Fibroblast of lung (primary cell): ENCODE results near the gene HPF1. TPM values are rescaled to one million over a fixed set of nuclear protein-coding genes. Genes with fewer than 3 reads are reported as not detected.
"Not testable (repeated sequence)": the region's sequence is repeated elsewhere in the genome, so short reads cannot be mapped to it uniquely, and the experiment has no call there.

Experiments used
- DNase-seq, 2 donors: peaks; one replicate each; pipeline versions ENCODE4 v3.0.0 to v3.0.0-alpha.2; 2010; ENCODE audit warnings: low read depth in 2 of 2
- H2AFZ ChIP-seq: 2 replicates; pipeline ENCODE4 v1.5.1; 2012; ENCODE audit warnings: low read length, control low read depth, inconsistent platforms
- H3K27ac ChIP-seq: 2 replicates; pipeline ENCODE4 v1.5.1; 2011; ENCODE audit warnings: low read length, control low read depth; ENCODE audit not compliant: insufficient read depth
- H3K27me3 ChIP-seq: 2 replicates; pipeline ENCODE4 v1.5.1; 2011; ENCODE audit warnings: mild to moderate bottlenecking, low read length; ENCODE audit not compliant: control insufficient read depth, insufficient read depth
- H3K36me3 ChIP-seq: 2 replicates; pipeline ENCODE4 v1.5.1; 2011; ENCODE audit warnings: low read length; ENCODE audit not compliant: control insufficient read depth, insufficient read depth
- H3K4me1 ChIP-seq: 2 replicates; pipeline ENCODE4 v1.5.1; 2011; ENCODE audit warnings: low read length; ENCODE audit not compliant: control insufficient read depth, insufficient read depth; ENCODE audit errors: extremely low read depth
- H3K4me2 ChIP-seq: 2 replicates; pipeline ENCODE4 v1.5.1; 2011; ENCODE audit warnings: low read length, control low read depth; ENCODE audit not compliant: insufficient read depth; ENCODE audit errors: extremely low read depth
- H3K4me3 ChIP-seq, 4 experiments: fragments of 200-600 bp in 1 of 4; sonication (generic) in 1 of 4; replicated peaks in 1 of 4; 2 replicates each; pipeline ENCODE4 v1.5.1; 2011 to 2016; ENCODE audit warnings: low read length in 4 of 4, low read depth in 3 of 4, mild to moderate bottlenecking in 3 of 4, control low read depth in 2 of 4, inconsistent platforms in 1 of 4, mixed read lengths in 1 of 4; ENCODE audit not compliant: insufficient read depth in 1 of 4; ENCODE audit errors: control extremely low read depth in 1 of 4
- H3K79me2 ChIP-seq: 2 replicates; pipeline ENCODE4 v1.5.1; 2012; ENCODE audit warnings: mild to moderate bottlenecking, low read length, inconsistent platforms; ENCODE audit not compliant: control insufficient read depth, insufficient read depth
- H3K9ac ChIP-seq: 2 replicates; pipeline ENCODE4 v1.5.1; 2011; ENCODE audit warnings: mild to moderate bottlenecking, low read length, control low read depth; ENCODE audit not compliant: insufficient read depth
- H3K9me3 ChIP-seq: 2 replicates; pipeline ENCODE4 v1.5.1; 2012; ENCODE audit warnings: low read depth, low read length; ENCODE audit not compliant: control insufficient read depth, insufficient read depth
- H4K20me1 ChIP-seq: 2 replicates; pipeline ENCODE4 v1.5.1; 2011; ENCODE audit warnings: low read length; ENCODE audit not compliant: control insufficient read depth, insufficient read depth; ENCODE audit errors: extremely low read depth
- CTCF ChIP-seq, 2 donors: IDR thresholded peaks in 1 of 2; conservative IDR thresholded peaks in 1 of 2; 1 replicate in 1 of 2; 2 replicates in 1 of 2; pipeline ENCODE4 v1.5.1; 2011 to 2012; ENCODE audit warnings: low read length in 2 of 2, control low read depth in 1 of 2, inconsistent platforms in 1 of 2, low read depth in 1 of 2, mild to moderate bottlenecking in 1 of 2
- EZH2 ChIP-seq: IDR thresholded peaks from 2 replicates; pipeline ENCODE4 v1.5.1; 2012; ENCODE audit warnings: low read length, control low read depth, mild to moderate bottlenecking; ENCODE audit errors: missing control alignments
- polyA plus RNA-seq, 2 donors: library from polyadenylated mRNA; depleted of rRNA in 1 of 2; stranded (reverse) in 1 of 2; unstranded in 1 of 2; fragments of >200 nt; gene quantifications; 2 replicates each; pipeline ENCODE4 v1.2.1, GENCODE V29; 2011 to 2012; ENCODE audit warnings: missing spikeins in 1 of 2
- total RNA-seq: library from RNA; depleted of rRNA; stranded (reverse); fragments of >200 nt; gene quantifications from 2 replicates; pipeline ENCODE4 v1.2.1, GENCODE V29; 2014

The HPF1 gene
- total and polyA plus RNA-seq, 2 donors (not counting 1 experiment from before 2014, with no cell fraction given) = 14.0 to 35.3 TPM

DNA sequence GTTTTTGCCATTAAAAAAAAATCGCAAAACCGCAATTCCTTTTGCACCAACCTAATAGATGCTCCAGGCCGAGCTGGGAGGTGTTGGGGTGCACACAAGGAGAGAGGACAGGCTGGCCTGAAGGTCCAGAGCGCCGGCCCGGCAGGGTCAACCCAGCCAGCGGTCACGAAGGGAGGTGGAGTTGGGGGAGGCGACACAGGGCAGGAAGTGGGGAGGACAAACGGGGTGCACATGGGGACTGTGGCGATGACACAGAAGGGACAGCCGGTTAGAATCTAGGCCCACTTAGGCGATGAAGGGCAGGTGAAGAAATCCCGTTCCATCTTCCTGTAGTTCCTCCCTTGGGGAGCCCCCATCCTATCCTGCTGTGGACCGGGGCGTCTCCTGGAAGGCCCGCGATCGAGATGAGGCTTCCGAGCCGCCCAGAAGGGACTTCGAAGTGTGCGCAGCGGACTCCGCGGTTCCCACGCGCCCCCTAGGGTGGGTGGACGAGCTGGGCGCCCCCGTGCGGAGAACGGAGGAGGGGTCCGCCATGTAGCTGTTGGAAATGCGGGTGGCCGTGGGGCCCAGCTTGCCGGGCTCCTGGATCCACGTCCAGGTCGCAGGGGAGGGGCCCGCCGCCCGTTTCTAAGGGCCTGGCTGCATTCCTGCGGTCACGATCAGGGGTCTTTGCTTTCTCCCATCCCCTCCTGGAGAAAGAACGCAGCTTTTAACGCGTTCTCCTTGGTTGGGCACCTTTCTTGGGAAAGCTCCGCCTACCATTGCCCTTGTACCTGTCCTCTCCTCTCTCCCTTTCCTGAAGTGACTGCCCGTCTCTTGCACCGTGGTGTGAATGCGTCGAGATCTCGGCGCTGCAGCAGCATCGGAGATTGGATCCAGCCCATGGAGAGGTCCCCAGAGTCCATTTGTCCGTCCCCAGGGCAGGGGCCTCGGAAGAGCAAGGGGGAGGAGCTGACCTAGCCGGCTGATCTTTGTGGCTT is 17.0 kb upstream of the HPF1 start:
- Histone ChIP-seq H3K4me1 (no peaks in the 10 kb centered on the region), H4K20me1 (no peaks in the 10 kb centered on the region), H3K36me3 (no peaks in the 10 kb centered on the region), H3K4me3 (peak overlapping the region in 1 of 4 experiments; percentile 26), H3K79me2 (no peaks in the 10 kb centered on the region), H3K27me3 (peaks cover 2% of the 10 kb centered on the region), H3K27ac (no peak overlapping the region), H3K4me2 (peak overlapping the region; percentile 40), H3K9me3 (no peaks in the 10 kb centered on the region), H2AFZ (no peak overlapping the region), H3K9ac (no peak overlapping the region)
- peak; percentile 12 to 28 for TF ChIP-seq CTCF (conservative IDR thresholded peaks at IDR 0.05 in 1 of 2, IDR thresholded peaks at IDR 0.05 in 1 of 2; ENCODE audit: low read depth in 1 of 2, low read length in 2 of 2)
- TF ChIP-seq EZH2 = no peak
- peak in 1 of 2 donors; percentile 5 for DNase-seq

DNA sequence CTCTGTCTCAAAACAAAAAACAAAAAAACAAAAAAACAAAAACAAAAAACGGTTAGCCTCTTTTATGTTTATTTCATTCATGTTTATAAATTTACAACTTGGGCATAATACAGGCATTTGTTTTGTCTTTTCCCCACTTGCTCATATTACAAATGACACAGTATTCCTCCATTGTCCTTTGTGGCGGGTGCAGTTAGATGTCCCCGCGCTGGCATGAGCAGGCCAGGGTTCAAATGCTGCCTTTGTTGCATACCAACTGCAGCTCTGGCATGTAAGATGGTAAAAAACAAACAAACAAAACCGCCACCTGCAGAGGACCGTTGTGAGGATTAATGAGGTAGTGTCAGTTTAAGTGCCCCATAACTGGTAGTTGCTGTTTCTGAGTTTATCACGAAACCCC is 16.1 kb upstream of the HPF1 start:
- Histone ChIP-seq H3K4me3 (no peak overlapping the region), H3K27me3 (peaks cover 2% of the 10 kb centered on the region), H3K9ac (no peak overlapping the region), H2AFZ (no peak overlapping the region), H3K36me3 (no peaks in the 10 kb centered on the region), H3K79me2 (no peaks in the 10 kb centered on the region), H3K4me2 (no peak overlapping the region), H3K9me3 (no peaks in the 10 kb centered on the region), H3K4me1 (no peaks in the 10 kb centered on the region), H3K27ac (no peak overlapping the region), H4K20me1 (no peaks in the 10 kb centered on the region)
- no peak for DNase-seq
- TF ChIP-seq CTCF (conservative IDR thresholded peaks at IDR 0.05 in 1 of 2, IDR thresholded peaks at IDR 0.05 in 1 of 2; ENCODE audit: low read depth in 1 of 2, low read length in 2 of 2) = no peak
- no peak for TF ChIP-seq EZH2

GRCh38 chr4:169771556-169772080 is 13.9 kb upstream of the HPF1 start:
- not testable (repeated sequence) for H3K27me3 ChIP-seq, H3K27ac ChIP-seq, H3K4me1 ChIP-seq, H3K4me3 ChIP-seq, H3K36me3 ChIP-seq, DNase-seq, H3K9ac ChIP-seq, H3K4me2 ChIP-seq, H2AFZ ChIP-seq, H3K9me3 ChIP-seq, H4K20me1 ChIP-seq, H3K79me2 ChIP-seq
